Measurements from ENCODE around the gene ARPP21. TPM values are rescaled to one million over a fixed set of nuclear protein-coding genes. Genes with fewer than 3 reads are reported as not detected.

ARPP21 gene
- total RNA-seq, 4 donors from 2014 or later: not detected

GRCh38 chr3:35653347-35653746 lies 14.0 kb downstream of the ARPP21 start:
- H3K9me3 ChIP-seq: no peaks in the 10 kb centered on the region
- no peak overlapping the region for H3K4me3 ChIP-seq
- no peak overlapping the region for H3K27ac ChIP-seq
- no peaks in the 10 kb centered on the region for H3K36me3 ChIP-seq
- H3K4me1 ChIP-seq: no peaks in the 10 kb centered on the region
- no peak for DNase-seq (ENCODE audit: low spot score in 2 of 2)
- TF ChIP-seq POLR2AphosphoS5 (IDR thresholded peaks at IDR 0.05) (no peak), POLR2A (IDR thresholded peaks at IDR 0.05) (no peak), EP300 (IDR thresholded peaks at IDR 0.05) (no peak)
- TF ChIP-seq, protein P1, sequence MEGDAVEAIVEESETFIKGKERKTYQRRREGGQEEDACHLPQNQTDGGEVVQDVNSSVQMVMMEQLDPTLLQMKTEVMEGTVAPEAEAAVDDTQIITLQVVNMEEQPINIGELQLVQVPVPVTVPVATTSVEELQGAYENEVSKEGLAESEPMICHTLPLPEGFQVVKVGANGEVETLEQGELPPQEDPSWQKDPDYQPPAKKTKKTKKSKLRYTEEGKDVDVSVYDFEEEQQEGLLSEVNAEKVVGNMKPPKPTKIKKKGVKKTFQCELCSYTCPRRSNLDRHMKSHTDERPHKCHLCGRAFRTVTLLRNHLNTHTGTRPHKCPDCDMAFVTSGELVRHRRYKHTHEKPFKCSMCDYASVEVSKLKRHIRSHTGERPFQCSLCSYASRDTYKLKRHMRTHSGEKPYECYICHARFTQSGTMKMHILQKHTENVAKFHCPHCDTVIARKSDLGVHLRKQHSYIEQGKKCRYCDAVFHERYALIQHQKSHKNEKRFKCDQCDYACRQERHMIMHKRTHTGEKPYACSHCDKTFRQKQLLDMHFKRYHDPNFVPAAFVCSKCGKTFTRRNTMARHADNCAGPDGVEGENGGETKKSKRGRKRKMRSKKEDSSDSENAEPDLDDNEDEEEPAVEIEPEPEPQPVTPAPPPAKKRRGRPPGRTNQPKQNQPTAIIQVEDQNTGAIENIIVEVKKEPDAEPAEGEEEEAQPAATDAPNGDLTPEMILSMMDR (IDR thresholded peaks at IDR 0.05): no peak
- no peaks in the 10 kb centered on the region for H3K27me3 ChIP-seq
- WGBS: 92% methylated on average over 7 of the region's 7 CpGs

GRCh38 chr3:35654476-35654875 lies 15.2 kb downstream of the ARPP21 start:
- Histone ChIP-seq H3K27ac (no peak overlapping the region), H3K27me3 (no peaks in the 10 kb centered on the region), H3K4me1 (no peaks in the 10 kb centered on the region), H3K4me3 (no peak overlapping the region), H3K9me3 (no peaks in the 10 kb centered on the region), H3K36me3 (no peaks in the 10 kb centered on the region)
- no peak for DNase-seq (ENCODE audit: low spot score in 2 of 2)
- 40% methylated on average over 5 of the region's 5 CpGs for WGBS
- TF ChIP-seq EP300 (IDR thresholded peaks at IDR 0.05) (no peak), POLR2AphosphoS5 (IDR thresholded peaks at IDR 0.05) (no peak), POLR2A (IDR thresholded peaks at IDR 0.05) (no peak)
- TF ChIP-seq, protein P1 (IDR thresholded peaks at IDR 0.05): no peak

DNA sequence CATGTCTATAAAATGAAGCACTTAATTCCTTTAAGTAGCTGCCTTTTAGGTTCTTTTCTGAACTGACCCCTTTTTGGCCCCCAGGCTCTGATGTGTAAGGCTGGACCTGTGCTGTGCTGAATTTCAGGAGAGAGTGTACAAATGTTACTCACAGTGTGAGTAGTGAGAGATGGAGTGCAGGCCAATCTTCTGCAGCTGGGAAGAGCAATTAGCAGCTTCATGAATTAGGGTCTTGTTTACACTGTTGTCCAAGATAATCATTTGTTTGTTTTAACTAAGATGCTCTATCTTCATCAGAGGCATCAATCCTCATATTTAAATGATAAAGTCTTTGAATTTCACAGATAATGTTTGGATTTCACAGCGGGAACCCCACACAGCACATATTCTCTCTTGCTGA lies 19.4 kb downstream of the ARPP21 start:
- no peaks in the 10 kb centered on the region for H3K27me3 ChIP-seq
- H3K4me3 ChIP-seq: no peak overlapping the region
- H3K27ac ChIP-seq: no peak overlapping the region
- no peaks in the 10 kb centered on the region for H3K4me1 ChIP-seq
- WGBS: 93% methylated on average over 1 of the region's 1 CpG
- no peak for DNase-seq (ENCODE audit: low spot score in 2 of 2)
- no peak for TF ChIP-seq POLR2AphosphoS5 (IDR thresholded peaks at IDR 0.05)
- H3K9me3 ChIP-seq: no peaks in the 10 kb centered on the region
- no peaks in the 10 kb centered on the region for H3K36me3 ChIP-seq

- Histone ChIP-seq H3K27ac (no peak overlapping the region), H3K9me3 (no peaks in the 10 kb centered on the region), H3K36me3 (no peaks in the 10 kb centered on the region), H3K4me3 (no peak overlapping the region), H3K27me3 (no peaks in the 10 kb centered on the region), H3K4me1 (peaks cover 3% of the 10 kb centered on the region)
- no peak for DNase-seq (ENCODE audit: low spot score in 2 of 2)
- TF ChIP-seq POLR2A (IDR thresholded peaks at IDR 0.05) (no peak), POLR2AphosphoS5 (IDR thresholded peaks at IDR 0.05) (no peak), EP300 (IDR thresholded peaks at IDR 0.05) (no peak)
- TF ChIP-seq, protein P1 (IDR thresholded peaks at IDR 0.05): no peak
Measured at GRCh38 chr3:35659768-35660167, 20.4 kb downstream of the ARPP21 start.

- H3K36me3 ChIP-seq: no peaks in the 10 kb centered on the region
- DNase-seq (ENCODE audit: low spot score in 2 of 2): no peak
- H3K27me3 ChIP-seq: no peaks in the 10 kb centered on the region
- no peak overlapping the region for H3K27ac ChIP-seq
- H3K9me3 ChIP-seq: no peaks in the 10 kb centered on the region
- no peak overlapping the region for H3K4me3 ChIP-seq
- H3K4me1 ChIP-seq: peaks cover 3% of the 10 kb centered on the region
- TF ChIP-seq POLR2AphosphoS5 (IDR thresholded peaks at IDR 0.05): no peak
- no peak for TF ChIP-seq POLR2A (IDR thresholded peaks at IDR 0.05)
- TF ChIP-seq, protein P1 (IDR thresholded peaks at IDR 0.05): no peak
- no peak for TF ChIP-seq EP300 (IDR thresholded peaks at IDR 0.05)
- 32% methylated on average over 10 of the region's 10 CpGs for WGBS
Measured at GRCh38 chr3:35663471-35663870, 24.1 kb downstream of the ARPP21 start.

GRCh38 chr3:35664460-35664919 lies 25.2 kb downstream of the ARPP21 start:
- no peaks in the 10 kb centered on the region for H3K9me3 ChIP-seq
- H3K4me1 ChIP-seq: peaks cover 3% of the 10 kb centered on the region
- H3K27me3 ChIP-seq: no peaks in the 10 kb centered on the region
- H3K4me3 ChIP-seq: no peak overlapping the region
- peak in 1 of 2 donors; percentile 72 for DNase-seq (ENCODE audit: low spot score in 2 of 2)
- no peaks in the 10 kb centered on the region for H3K36me3 ChIP-seq
- 5% methylated on average over 13 of the region's 14 CpGs for WGBS
- H3K27ac ChIP-seq: no peak overlapping the region
- TF ChIP-seq, protein P1 (IDR thresholded peaks at IDR 0.05): no peak
- TF ChIP-seq POLR2A (IDR thresholded peaks at IDR 0.05) (no peak), POLR2AphosphoS5 (IDR thresholded peaks at IDR 0.05) (no peak), EP300 (IDR thresholded peaks at IDR 0.05) (no peak)

Data from suprapubic skin (tissue), 4 donors.